Spinal cord (tissue), 10 donors: ENCODE results near the gene GMDS. TPM values are rescaled to one million over a fixed set of nuclear protein-coding genes. Genes with fewer than 3 reads are reported as not detected.

ENCODE experiments used
- DNase-seq, 6 donors: peaks; one replicate each; pipeline versions ENCODE4 v3.0.0 to v3.0.0-alpha.2; 2013 to 2015; ENCODE audit warnings: low spot score in 6 of 6, low read depth in 4 of 6
- H3K27ac ChIP-seq: one replicate; pipeline ENCODE4 v1.5.1; 2013; ENCODE audit warnings: low read depth, low read length, control low read depth
- H3K27me3 ChIP-seq: one replicate; pipeline ENCODE4 v1.6.1; 2013; ENCODE audit warnings: low read length; ENCODE audit not compliant: control insufficient read depth, insufficient read depth
- H3K36me3 ChIP-seq: one replicate; pipeline ENCODE4 v1.6.1; 2013; ENCODE audit warnings: low read length; ENCODE audit not compliant: control insufficient read depth, insufficient read depth
- H3K4me1 ChIP-seq: one replicate; pipeline ENCODE4 v1.6.1; 2013; ENCODE audit warnings: low read length; ENCODE audit not compliant: control insufficient read depth, insufficient read depth
- H3K4me3 ChIP-seq: one replicate; pipeline ENCODE4 v1.5.1; 2013; ENCODE audit warnings: low read depth, low read length, control low read depth
- H3K9me3 ChIP-seq: one replicate; pipeline ENCODE4 v1.6.1; 2013; ENCODE audit warnings: low read length; ENCODE audit not compliant: control insufficient read depth, insufficient read depth
- WGBS: methylation state at CpG from one replicate; pipeline ENCODE4 v1.1.5; 2013; ENCODE audit warnings: missing lambda C conversion rate; ENCODE audit not compliant: insufficient coverage; 5-methylcytosine and 5-hydroxymethylcytosine counted together
- polyA plus RNA-seq, 2 donors: library from polyadenylated mRNA; unstranded; fragments of 120-200 nt; gene quantifications; one replicate each; pipeline ENCODE4 v1.2.1, GENCODE V29; 2013; ENCODE audit not compliant: insufficient read length in 2 of 2
- total RNA-seq, 2 donors: library from RNA; depleted of rRNA in 1 of 2; stranded (reverse); fragments of 120-200 nt in 1 of 2; fragments of >200 nt in 1 of 2; gene quantifications; one replicate each; pipeline versions ENCODE4 v1.2.3 to v1.2.4, GENCODE V29; 2013 to 2014
- donor health status: healthy.

The GMDS gene
- total and polyA plus RNA-seq, 4 donors, result 35.3 to 87.4 (median 49.6) TPM

DNA sequence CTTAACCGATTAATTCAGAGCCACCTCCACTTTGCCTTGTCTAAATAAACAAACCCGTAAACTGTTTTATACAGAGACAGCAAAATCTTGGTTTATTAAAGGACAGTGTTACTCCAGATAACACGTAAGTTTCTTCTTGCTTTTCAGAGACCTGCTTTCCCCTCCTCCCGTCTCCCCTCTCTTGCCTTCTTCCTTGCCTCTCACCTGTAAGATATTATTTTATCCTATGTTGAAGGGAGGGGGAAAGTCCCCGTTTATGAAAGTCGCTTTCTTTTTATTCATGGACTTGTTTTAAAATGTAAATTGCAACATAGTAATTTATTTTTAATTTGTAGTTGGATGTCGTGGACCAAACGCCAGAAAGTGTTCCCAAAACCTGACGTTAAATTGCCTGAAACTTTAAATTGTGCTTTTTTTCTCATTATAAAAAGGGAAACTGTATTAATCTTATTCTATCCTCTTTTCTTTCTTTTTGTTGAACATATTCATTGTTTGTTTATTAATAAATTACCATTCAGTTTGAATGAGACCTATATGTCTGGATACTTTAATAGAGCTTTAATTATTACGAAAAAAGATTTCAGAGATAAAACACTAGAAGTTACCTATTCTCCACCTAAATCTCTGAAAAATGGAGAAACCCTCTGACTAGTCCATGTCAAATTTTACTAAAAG, 633.0 kb downstream of the GMDS start:
- Histone ChIP-seq H3K4me1 (peaks cover 24% of the 10 kb centered on the region), H3K4me3 (peak overlapping the region; percentile 55)

DNA sequence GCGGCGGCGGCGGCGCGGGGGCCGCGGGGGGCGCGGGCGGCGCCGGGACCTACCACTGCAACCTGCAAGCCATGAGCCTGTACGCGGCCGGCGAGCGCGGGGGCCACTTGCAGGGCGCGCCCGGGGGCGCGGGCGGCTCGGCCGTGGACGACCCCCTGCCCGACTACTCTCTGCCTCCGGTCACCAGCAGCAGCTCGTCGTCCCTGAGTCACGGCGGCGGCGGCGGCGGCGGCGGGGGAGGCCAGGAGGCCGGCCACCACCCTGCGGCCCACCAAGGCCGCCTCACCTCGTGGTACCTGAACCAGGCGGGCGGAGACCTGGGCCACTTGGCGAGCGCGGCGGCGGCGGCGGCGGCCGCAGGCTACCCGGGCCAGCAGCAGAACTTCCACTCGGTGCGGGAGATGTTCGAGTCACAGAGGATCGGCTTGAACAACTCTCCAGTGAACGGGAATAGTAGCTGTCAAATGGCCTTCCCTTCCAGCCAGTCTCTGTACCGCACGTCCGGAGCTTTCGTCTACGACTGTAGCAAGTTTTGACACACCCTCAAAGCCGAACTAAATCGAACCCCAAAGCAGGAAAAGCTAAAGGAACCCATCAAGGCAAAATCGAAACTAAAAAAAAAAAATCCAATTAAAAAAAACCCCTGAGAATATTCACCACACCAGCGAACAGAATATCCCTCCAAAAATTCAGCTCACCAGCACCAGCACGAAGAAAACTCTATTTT, 633.7 kb downstream of the GMDS start:
- H3K36me3 ChIP-seq, result no peaks in the 10 kb centered on the region
- peaks cover 28% of the 10 kb centered on the region for H3K4me1 ChIP-seq
- no peak for DNase-seq
- H3K9me3 ChIP-seq, result no peaks in the 10 kb centered on the region
- peaks cover 84% of the 10 kb centered on the region for H3K27me3 ChIP-seq
- peak overlapping the region; percentile 68 for H3K27ac ChIP-seq
- H3K4me3 ChIP-seq, result peak overlapping the region; percentile 55
- under 1% methylated on average over 69 of the region's 71 CpGs for WGBS

More for the DNA sequence above, 633.0 kb downstream of the GMDS start:
- H3K27me3 ChIP-seq, result peaks cover 84% of the 10 kb centered on the region
- no peaks in the 10 kb centered on the region for H3K9me3 ChIP-seq
- DNase-seq, result peak in 2 of 6 donors; percentile 59 to 71
- no peaks in the 10 kb centered on the region for H3K36me3 ChIP-seq
- peak overlapping the region; percentile 68 for H3K27ac ChIP-seq
- no CpG with 5 or more reads among the region's 10 CpGs for WGBS

DNA sequence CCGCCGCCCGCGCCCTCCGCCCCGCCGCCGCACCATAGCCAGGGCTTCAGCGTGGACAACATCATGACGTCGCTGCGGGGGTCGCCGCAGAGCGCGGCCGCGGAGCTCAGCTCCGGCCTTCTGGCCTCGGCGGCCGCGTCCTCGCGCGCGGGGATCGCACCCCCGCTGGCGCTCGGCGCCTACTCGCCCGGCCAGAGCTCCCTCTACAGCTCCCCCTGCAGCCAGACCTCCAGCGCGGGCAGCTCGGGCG, 634.2 kb downstream of the GMDS start:
- peaks cover 84% of the 10 kb centered on the region for H3K27me3 ChIP-seq
- no peak overlapping the region for H3K27ac ChIP-seq
- H3K4me3 ChIP-seq, result no peak overlapping the region

DNA sequence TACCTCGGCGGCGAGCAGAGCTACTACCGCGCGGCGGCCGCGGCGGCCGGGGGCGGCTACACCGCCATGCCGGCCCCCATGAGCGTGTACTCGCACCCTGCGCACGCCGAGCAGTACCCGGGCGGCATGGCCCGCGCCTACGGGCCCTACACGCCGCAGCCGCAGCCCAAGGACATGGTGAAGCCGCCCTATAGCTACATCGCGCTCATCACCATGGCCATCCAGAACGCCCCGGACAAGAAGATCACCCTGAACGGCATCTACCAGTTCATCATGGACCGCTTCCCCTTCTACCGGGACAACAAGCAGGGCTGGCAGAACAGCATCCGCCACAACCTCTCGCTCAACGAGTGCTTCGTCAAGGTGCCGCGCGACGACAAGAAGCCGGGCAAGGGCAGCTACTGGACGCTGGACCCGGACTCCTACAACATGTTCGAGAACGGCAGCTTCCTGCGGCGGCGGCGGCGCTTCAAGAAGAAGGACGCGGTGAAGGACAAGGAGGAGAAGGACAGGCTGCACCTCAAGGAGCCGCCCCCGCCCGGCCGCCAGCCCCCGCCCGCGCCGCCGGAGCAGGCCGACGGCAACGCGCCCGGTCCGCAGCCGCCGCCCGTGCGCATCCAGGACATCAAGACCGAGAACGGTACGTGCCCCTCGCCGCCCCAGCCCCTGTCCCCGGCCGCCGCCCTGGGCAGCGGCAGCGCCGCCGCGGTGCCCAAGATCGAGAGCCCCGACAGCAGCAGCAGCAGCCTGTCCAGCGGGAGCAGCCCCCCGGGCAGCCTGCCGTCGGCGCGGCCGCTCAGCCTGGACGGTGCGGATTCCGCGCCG, 634.7 kb downstream of the GMDS start:
- peak in 1 of 6 donors; percentile 55 for DNase-seq
- Histone ChIP-seq H3K9me3 (no peaks in the 10 kb centered on the region), H3K36me3 (no peaks in the 10 kb centered on the region), H3K4me3 (peak overlapping the region; percentile 47), H3K27me3 (peaks cover 84% of the 10 kb centered on the region), H3K4me1 (peaks cover 28% of the 10 kb centered on the region), H3K27ac (peak overlapping the region; percentile 73)
- under 1% methylated on average over 100 of the region's 101 CpGs for WGBS

More for the DNA sequence above, 634.2 kb downstream of the GMDS start:
- under 1% methylated on average over 38 of the region's 38 CpGs for WGBS
- no peaks in the 10 kb centered on the region for H3K9me3 ChIP-seq
- peak in 1 of 6 donors; percentile 12 for DNase-seq
- H3K36me3 ChIP-seq, result no peaks in the 10 kb centered on the region
- peaks cover 28% of the 10 kb centered on the region for H3K4me1 ChIP-seq

DNA sequence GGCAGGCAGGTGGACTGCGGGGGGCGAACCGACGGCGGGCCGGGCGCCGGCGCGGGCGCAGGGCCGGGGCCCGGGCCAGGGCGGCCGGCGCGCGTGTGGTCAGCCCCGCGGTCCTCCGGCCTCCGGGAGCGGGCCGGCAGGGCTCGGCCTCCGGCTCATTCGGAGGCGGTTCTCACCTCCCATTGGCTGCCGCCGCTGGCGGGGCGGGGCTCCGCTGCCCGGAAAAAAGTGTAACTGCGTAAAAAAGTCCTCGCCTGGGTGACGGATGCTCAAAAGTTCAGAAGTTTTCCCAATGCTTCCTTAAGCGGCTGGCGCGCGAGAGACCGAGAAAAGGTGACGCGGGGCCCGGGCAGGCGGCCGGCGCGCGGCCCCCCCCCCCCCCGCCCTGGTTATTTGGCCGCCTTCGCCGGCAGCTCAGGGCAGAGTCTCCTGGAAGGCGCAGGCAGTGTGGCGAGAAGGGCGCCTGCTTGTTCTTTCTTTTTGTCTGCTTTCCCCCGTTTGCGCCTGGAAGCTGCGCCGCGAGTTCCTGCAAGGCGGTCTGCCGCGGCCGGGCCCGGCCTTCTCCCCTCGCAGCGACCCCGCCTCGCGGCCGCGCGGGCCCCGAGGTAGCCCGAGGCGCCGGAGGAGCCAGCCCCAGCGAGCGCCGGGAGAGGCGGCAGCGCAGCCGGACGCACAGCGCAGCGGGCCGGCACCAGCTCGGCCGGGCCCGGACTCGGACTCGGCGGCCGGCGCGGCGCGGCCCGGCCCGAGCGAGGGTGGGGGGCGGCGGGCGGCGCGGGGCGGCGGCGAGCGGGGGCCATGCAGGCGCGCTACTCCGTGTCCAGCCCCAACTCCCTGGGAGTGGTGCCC, 635.5 kb downstream of the GMDS start, which contains the start of gene FOXC1:
Gene FOXC1, plus strand, starts transcription at position 268 of the 849 bp plus-strand sequence. Its CDS starts 531 bp downstream, at position 799.
- peaks cover 84% of the 10 kb centered on the region for H3K27me3 ChIP-seq
- peak within 1 kb of the TSS; percentile 54 for H3K4me3 ChIP-seq
- H3K4me1 ChIP-seq, result peaks cover 34% of the 10 kb centered on the region
- DNase-seq, result peak in 1 of 6 donors; percentile 88
- under 1% methylated on average over 107 of the region's 115 CpGs for WGBS
- peak within 1 kb of the TSS; percentile 87 for H3K27ac ChIP-seq
- no peaks in the 10 kb centered on the region for H3K9me3 ChIP-seq
- H3K36me3 ChIP-seq, result no peaks in the 10 kb centered on the region

DNA sequence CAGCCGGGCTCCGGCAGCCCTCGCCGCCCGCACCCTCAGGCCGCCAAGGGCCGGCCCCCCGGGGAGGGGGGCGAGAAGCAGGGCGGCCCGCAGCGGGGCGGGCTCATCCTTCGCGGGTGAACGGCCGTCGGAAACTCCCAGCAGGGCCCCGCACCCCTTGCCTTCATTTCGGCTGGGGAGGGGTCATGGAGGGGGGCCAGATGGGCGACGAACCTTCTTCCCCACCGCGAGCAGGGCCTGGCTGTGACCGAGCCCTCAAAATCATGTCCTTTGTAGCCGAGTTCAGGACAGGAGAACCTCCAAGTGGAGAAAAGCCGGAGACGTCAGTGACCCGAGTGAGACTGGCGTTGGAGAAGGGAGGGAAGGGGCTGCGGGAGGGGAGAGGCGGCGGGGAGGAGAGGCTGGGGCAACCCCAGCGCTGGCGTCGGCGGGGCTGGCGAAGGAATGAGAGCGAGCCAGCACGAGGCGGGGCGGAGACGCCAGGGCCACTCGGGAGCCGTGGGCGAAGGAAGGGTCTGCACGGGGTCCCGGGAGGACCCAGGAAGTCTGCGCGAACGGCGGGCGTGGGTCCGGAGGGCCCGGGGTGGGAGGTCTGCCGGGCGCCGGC, 636.3 kb downstream of the GMDS start:
- Histone ChIP-seq H3K27ac (peak overlapping the region; percentile 85), H3K27me3 (peaks cover 84% of the 10 kb centered on the region), H3K36me3 (no peaks in the 10 kb centered on the region), H3K4me1 (peaks cover 39% of the 10 kb centered on the region), H3K9me3 (no peaks in the 10 kb centered on the region), H3K4me3 (peak overlapping the region; percentile 54)
- 0% methylated on average over 55 of the region's 58 CpGs for WGBS
- DNase-seq, result peak in 1 of 6 donors; percentile 50

DNA sequence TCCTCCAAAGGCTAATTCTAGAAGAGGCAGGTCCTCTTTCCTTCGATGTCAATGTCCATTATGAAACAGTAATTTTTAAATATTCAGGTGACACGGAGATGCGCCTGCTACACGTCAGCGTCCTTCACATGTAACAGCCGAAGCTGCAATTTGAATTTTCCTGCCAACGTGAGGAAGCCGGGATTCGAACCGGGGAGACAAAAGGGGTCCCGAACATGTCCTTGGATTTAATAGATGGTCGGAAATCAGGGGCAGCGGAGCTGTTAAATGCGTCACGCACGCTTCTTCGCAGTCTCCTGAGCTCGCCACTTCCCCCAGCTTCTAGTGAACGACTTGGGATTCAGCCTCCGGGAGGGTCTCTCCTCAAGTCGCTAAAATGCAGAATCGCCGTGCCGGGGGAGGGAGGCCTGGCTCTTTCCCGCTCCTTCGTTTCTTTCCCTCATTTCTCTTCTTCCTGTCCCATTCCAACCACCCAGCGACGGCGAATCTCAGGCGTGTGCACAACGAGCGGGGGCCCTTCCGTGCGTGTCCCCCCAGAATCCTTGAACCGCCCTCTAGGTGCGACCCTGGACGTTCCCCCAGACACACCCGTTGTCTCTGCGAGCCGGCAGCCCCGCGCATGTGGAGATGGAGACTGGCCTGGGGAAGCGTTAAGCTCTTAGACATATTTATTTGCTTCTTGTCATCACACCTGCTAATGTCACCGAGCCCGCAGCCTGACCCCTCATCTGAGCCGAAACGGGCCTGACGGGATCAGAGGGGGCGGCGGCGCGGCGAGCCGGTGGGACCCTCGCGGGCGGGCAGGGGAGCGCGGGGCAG, 637.0 kb downstream of the GMDS start:
- H3K27ac ChIP-seq, result peak overlapping the region; percentile 87
- peak in 2 of 6 donors; percentile 54 to 67 for DNase-seq

DNA sequence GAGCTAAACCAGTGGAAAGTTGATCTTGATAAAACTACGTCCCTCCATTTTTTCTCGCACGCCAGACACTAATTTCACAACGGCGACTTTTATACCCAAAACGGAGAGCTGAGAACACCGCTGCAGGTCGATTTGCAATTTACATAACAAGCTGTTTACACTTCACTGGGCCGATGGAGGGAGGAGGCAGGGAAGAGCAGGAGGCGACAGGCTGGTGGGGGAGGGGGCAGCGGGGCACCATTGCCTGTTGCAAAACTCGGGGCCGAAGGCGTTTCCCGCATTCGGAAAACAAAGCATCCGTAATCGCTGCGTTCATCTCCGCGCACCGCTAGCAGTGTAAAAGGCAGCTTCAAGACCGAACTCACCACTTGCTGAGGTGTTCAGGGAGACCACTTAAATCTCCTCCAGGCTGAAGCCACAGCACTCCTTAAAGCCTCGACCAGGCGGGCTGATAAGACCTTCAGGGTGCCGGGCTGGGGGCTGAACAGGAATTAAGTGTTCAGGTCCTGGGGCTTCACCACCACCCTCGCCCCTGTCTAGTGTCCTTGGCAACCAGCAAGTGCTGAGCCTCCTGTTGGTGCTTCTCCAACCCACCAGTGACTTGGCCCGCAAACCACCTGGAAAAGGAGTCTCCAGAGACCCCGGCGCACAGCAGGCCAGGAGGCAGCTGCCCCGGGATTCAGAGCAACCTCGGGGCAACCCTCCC, 637.7 kb downstream of the GMDS start:
- Histone ChIP-seq H3K27ac (peak overlapping the region; percentile 87), H3K27me3 (peaks cover 84% of the 10 kb centered on the region), H3K4me3 (peak overlapping the region; percentile 54), H3K9me3 (no peaks in the 10 kb centered on the region), H3K36me3 (no peaks in the 10 kb centered on the region), H3K4me1 (peaks cover 45% of the 10 kb centered on the region)
- WGBS, result 3% methylated on average over 22 of the region's 32 CpGs
- DNase-seq, result peak in 2 of 6 donors; percentile 52 to 68

More for the DNA sequence above, 637.0 kb downstream of the GMDS start:
- H3K27me3 ChIP-seq, result peaks cover 84% of the 10 kb centered on the region
- H3K9me3 ChIP-seq, result no peaks in the 10 kb centered on the region
- no peaks in the 10 kb centered on the region for H3K36me3 ChIP-seq
- peak overlapping the region; percentile 54 for H3K4me3 ChIP-seq
- H3K4me1 ChIP-seq, result peaks cover 45% of the 10 kb centered on the region
- 2% methylated on average over 47 of the region's 59 CpGs for WGBS
